PC-9 (cell line): ENCODE measurements around the gene ZSCAN12. TPM values are rescaled to one million over a fixed set of nuclear protein-coding genes. Genes with fewer than 3 reads are reported as not detected.

Source experiments
- BruUV-seq: library from RNA; stranded (reverse); fragments of 400-500 nt; replicated peaks from 2 replicates; lab custom pipeline; 2021; lab: Mats Ljungman, UMichigan
- CTCF ChIA-PET: fragments of 300-600 bp; sonication (Branson Sonifier 250); formaldehyde crosslinking; loops from one replicate; lab custom pipeline; 2022; ENCODE audit warnings: antibody characterized with exemption; lab: Charles Lee
- POLR2A ChIA-PET: fragments of 300-600 bp; sonication (Branson Sonifier 250); formaldehyde crosslinking; loops from one replicate; lab custom pipeline; 2022; ENCODE audit warnings: antibody characterized with exemption; ENCODE audit not compliant: unreplicated experiment; lab: Charles Lee
- DNase-seq, 2 experiments: peaks; one replicate each; pipeline versions ENCODE4 v3.0.0 to v3.0.0-alpha.2; 2015 to 2022; ENCODE audit warnings: mixed read lengths in 1 of 2
- H2AFZ ChIP-seq: fragments of 200-600 bp; sonication (generic); 2 replicates; pipeline ENCODE4 v1.8.1; 2017; ENCODE audit warnings: antibody characterized with exemption
- H3F3A ChIP-seq: fragments of 200-600 bp; sonication (generic); 2 replicates; pipeline ENCODE4 v1.8.1; 2017; ENCODE audit warnings: antibody characterized with exemption, mild to moderate bottlenecking, low read depth; ENCODE audit not compliant: insufficient read depth
- H3K27ac ChIP-seq: fragments of 200-600 bp; sonication (generic); 2 replicates; pipeline ENCODE4 v1.6.1; 2016; ENCODE audit warnings: mixed run types
- H3K27me3 ChIP-seq: fragments of 200-600 bp; sonication (generic); 2 replicates; pipeline ENCODE4 v1.6.1; 2016; ENCODE audit warnings: low read depth, mixed run types; ENCODE audit not compliant: insufficient read depth
- H3K36me3 ChIP-seq: fragments of 200-600 bp; sonication (generic); 2 replicates; pipeline ENCODE4 v1.6.1; 2016; ENCODE audit warnings: low read depth, mixed run types
- H3K4me1 ChIP-seq: fragments of 200-600 bp; sonication (generic); replicated peaks from 2 replicates; pipeline ENCODE4 v1.6.1; 2016; ENCODE audit warnings: mixed run types; ENCODE audit not compliant: insufficient read depth
- H3K4me2 ChIP-seq: fragments of 200-600 bp; sonication (generic); 2 replicates; pipeline ENCODE4 v1.6.1; 2017; ENCODE audit warnings: mixed run types
- H3K4me3 ChIP-seq: fragments of 200-600 bp; sonication (generic); 2 replicates; pipeline ENCODE4 v1.6.1; 2016; ENCODE audit warnings: mixed run types
- H3K79me2 ChIP-seq: fragments of 200-600 bp; sonication (generic); 2 replicates; pipeline ENCODE4 v1.6.1; 2017; ENCODE audit warnings: low read depth, mixed run types
- H3K9me2 ChIP-seq: fragments of 200-600 bp; sonication (generic); 2 replicates; pipeline ENCODE4 v1.8.1; 2017; ENCODE audit warnings: mild to moderate bottlenecking; ENCODE audit not compliant: insufficient read depth
- H3K9me3 ChIP-seq: fragments of 200-600 bp; sonication (generic); 2 replicates; pipeline ENCODE4 v1.8.1; 2016; ENCODE audit warnings: low read depth; ENCODE audit not compliant: insufficient read depth
- H4K20me1 ChIP-seq: fragments of 200-600 bp; sonication (generic); 2 replicates; pipeline ENCODE4 v1.8.1; 2017; ENCODE audit not compliant: insufficient read depth
- CTCF ChIP-seq: fragments of 200-600 bp; sonication (generic); conservative IDR thresholded peaks from 2 replicates; pipeline ENCODE4 v1.6.1; 2017; ENCODE audit warnings: mixed run types, antibody characterized with exemption, mild to moderate bottlenecking, moderate library complexity
- EZH2 ChIP-seq: fragments of 200-600 bp; sonication (generic); IDR thresholded peaks from 2 replicates; pipeline ENCODE4 v1.8.0; 2017; ENCODE audit warnings: antibody characterized with exemption, low read depth
- intact Hi-C: fragments of 100-400 bp; cut with micrococcal nuclease; formaldehyde crosslinking; loops from one replicate; pipeline ENCODE4 v1.10.0; 2022; ENCODE audit not compliant: unreplicated experiment
- total RNA-seq: library from RNA; stranded (reverse); gene quantifications from 2 replicates; pipeline ENCODE4 v1.2.3, GENCODE V29; 2021

ZSCAN12 gene
- total RNA-seq, 1 experiment from 2014 or later = 11.2 TPM

DNA sequence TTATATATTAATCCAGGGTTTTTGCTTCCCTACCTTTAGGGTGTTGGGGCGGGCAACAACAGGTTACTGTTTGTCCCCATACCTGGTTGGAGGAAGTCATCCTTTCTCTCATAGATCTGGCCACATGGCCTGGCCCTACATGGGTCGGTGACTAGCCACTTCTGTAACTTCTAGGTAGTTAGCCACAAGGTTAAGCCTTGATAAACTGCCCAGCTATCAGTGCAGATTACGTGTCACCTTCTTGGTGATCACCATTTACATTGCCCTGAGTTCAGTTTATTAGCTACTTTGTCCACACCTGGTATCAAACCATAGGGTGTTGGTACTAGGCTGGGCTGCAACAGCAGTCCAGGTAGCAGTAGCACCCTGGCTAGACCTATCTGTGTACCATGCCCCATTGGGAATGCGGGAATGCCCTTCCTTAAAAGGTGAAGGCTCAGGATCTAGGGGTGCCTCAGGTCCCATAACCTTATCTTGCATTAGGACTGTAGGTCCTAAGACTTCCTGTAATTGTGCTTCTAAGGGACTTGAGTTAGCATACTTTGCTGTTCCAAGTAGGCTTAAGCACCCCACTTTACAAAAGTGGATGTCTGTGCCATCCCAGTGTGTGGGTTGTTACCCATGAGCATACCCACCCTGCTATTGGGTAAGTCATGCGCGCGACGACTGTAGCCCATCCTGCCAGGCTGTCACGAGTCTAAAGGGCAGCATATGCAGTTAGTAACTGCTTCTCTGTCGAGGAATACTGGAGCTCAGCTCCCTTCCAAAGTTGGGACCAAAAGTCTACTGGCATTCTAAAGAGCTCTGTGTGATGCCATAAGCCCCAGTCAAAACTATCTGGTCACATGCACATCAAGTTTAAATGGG is 44.6 kb downstream of the ZSCAN12 start:
- POLR2A ChIA-PET = no interaction called here
- Histone ChIP-seq H3K4me3 (peak overlapping the region; percentile 70; the same call in 1 of the 2 replicates), H3K79me2 (peaks cover 38% of the 10 kb centered on the region)

GRCh38 chr6:28353981-28354676 is 45.4 kb downstream of the ZSCAN12 start:
- ChIA-PET CTCF (interaction anchor here (0.6 kb wide), 1 partner anchor 104 kb away, joined by 6 read pairs; no protein-coding TSS in a partner anchor), POLR2A (interaction anchor here (0.6 kb wide), 3 partner anchors 135 to 487 kb away, joined by 3 to 15 read pairs (median 3); a partner anchor contains a TSS)
- BruUV-seq = no TSS peak
- intact Hi-C loops = no loop called here
- Histone ChIP-seq H3K9me3 (no peaks in the 10 kb centered on the region), H3K9me2 (no peaks in the 10 kb centered on the region), H3K79me2 (peaks cover 40% of the 10 kb centered on the region), H3F3A (peaks cover 7% of the 10 kb centered on the region; the same call in 1 of the 2 replicates), H4K20me1 (no peaks in the 10 kb centered on the region), H3K4me1 (peaks cover 35% of the 10 kb centered on the region), H2AFZ (no peak overlapping the region), H3K4me3 (peak overlapping the region; percentile 52; the same call in 1 of the 2 replicates), H3K27me3 (no peaks in the 10 kb centered on the region), H3K4me2 (peak overlapping the region; percentile 84), H3K36me3 (no peaks in the 10 kb centered on the region), H3K27ac (peak overlapping the region; percentile 77)
- TF ChIP-seq CTCF = no peak
- peak; percentile 65 to 81 for DNase-seq

More for the DNA sequence above, 44.6 kb downstream of the ZSCAN12 start:
- no peaks in the 10 kb centered on the region for H3K9me3 ChIP-seq
- peaks cover 7% of the 10 kb centered on the region; the same call in 1 of the 2 replicates for H3F3A ChIP-seq
- H3K4me1 ChIP-seq = peaks cover 35% of the 10 kb centered on the region
- DNase-seq = no peak
- no peaks in the 10 kb centered on the region for H4K20me1 ChIP-seq
- CTCF ChIA-PET = interaction anchor here (0.6 to 1.9 kb wide), 7 partner anchors 28 to 460 kb away, joined by 3 to 9 read pairs (median 4); partner anchors contain the start of gene ZKSCAN4
- no peaks in the 10 kb centered on the region for H3K27me3 ChIP-seq
- H3K9me2 ChIP-seq = no peaks in the 10 kb centered on the region
- TSS peak; percentile 17 for BruUV-seq
- TF ChIP-seq EZH2 (no peak), CTCF (no peak)
- no peak overlapping the region; the same call in 1 of the 2 replicates for H2AFZ ChIP-seq
- H3K4me2 ChIP-seq = peak overlapping the region; percentile 94
- H3K36me3 ChIP-seq = no peaks in the 10 kb centered on the region
- intact Hi-C loops = loop anchor here (5.0 kb wide), 4 partner anchors 88 to 1193 kb away; partner anchors contain the start of genes ZSCAN26 and ZSCAN9
- peak overlapping the region; percentile 77 for H3K27ac ChIP-seq

- peak overlapping the region; percentile 84 for H3K4me2 ChIP-seq
These were observed 46.2 kb downstream of the ZSCAN12 start for GRCh38 chr6:28353356-28353755.

More at GRCh38 chr6:28353356-28353755, 46.2 kb downstream of the ZSCAN12 start:
- no TSS peak for BruUV-seq
- Histone ChIP-seq H3K9me2 (no peaks in the 10 kb centered on the region), H2AFZ (no peak overlapping the region), H3K27me3 (no peaks in the 10 kb centered on the region), H4K20me1 (no peaks in the 10 kb centered on the region), H3K4me1 (peaks cover 35% of the 10 kb centered on the region), H3K27ac (peak overlapping the region; percentile 77), H3K36me3 (no peaks in the 10 kb centered on the region), H3K79me2 (peaks cover 40% of the 10 kb centered on the region), H3F3A (peaks cover 7% of the 10 kb centered on the region; the same call in 1 of the 2 replicates), H3K4me3 (peak overlapping the region; percentile 52; the same call in 1 of the 2 replicates), H3K9me3 (no peaks in the 10 kb centered on the region)
- ChIA-PET CTCF (no interaction called here), POLR2A (no interaction called here)
- intact Hi-C loops = no loop called here
- TF ChIP-seq CTCF (no peak), EZH2 (no peak)
- DNase-seq = no peak
